Mammary epithelial cell (primary cell): ENCODE data around the gene ZNRF1.

Experiments
- CTCF ChIP-seq, 2 donors: IDR thresholded peaks in 1 of 2; conservative IDR thresholded peaks in 1 of 2; 2 replicates each; pipeline ENCODE4 v1.5.1; 2011 to 2012; ENCODE audit warnings: inconsistent platforms in 2 of 2, low read length in 2 of 2, mild to moderate bottlenecking in 2 of 2, control low read depth in 1 of 2, low read depth in 1 of 2; ENCODE audit not compliant: insufficient read depth in 1 of 2; ENCODE audit errors: extremely low read depth in 1 of 2
- EZH2 ChIP-seq: IDR thresholded peaks from 2 replicates; pipeline ENCODE4 v1.6.1; 2012; ENCODE audit warnings: low read length, inconsistent platforms, borderline replicate concordance

DNA sequence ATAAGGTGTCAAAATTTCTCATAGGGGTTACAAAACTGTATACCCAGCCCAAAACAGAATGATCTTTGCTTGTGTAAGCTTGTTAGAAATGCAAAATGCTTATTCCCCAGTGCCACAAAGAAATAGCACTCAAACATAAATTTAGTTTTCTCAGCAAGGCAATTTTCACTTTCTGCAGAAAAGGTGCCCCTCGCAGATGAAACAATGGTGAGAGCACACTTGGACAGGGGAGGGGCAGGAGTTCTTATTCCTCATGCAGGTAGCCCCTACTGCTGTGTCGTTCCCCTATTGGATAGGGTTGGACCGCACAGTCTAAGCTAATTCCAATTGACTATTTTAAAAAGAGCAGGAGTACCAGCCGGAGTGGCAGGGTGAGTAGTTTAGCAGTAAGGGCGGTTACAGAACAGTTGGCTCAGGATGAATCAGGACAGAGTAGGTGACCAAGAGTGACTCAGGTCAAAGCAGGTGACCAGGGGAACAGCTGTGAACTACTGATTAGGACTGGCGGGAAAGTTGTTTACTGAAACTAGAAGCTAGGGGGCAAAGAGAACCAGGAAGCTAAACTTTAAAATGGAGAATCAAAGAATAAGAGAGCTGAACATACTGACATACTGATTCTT lies 123.2 kb downstream of the ZNRF1 start:
- TF ChIP-seq EZH2 (no peak), CTCF (conservative IDR thresholded peaks at IDR 0.05 in 1 of 2, IDR thresholded peaks at IDR 0.05 in 1 of 2; ENCODE audit: extremely low read depth in 1 of 2, insufficient read depth in 1 of 2, low read depth in 1 of 2, low read length in 2 of 2) (no peak)
